ENCODE results near the gene FGR. TPM values are rescaled to one million over a fixed set of nuclear protein-coding genes. Genes with fewer than 3 reads are reported as not detected.
"Not testable (repeated sequence)": the region's sequence is repeated elsewhere in the genome, so short reads cannot be mapped to it uniquely, and the experiment has no call there.

Gene FGR
- polyA plus RNA-seq, 5 donors: 3.0 to 4.9 (median 4.4) TPM

DNA sequence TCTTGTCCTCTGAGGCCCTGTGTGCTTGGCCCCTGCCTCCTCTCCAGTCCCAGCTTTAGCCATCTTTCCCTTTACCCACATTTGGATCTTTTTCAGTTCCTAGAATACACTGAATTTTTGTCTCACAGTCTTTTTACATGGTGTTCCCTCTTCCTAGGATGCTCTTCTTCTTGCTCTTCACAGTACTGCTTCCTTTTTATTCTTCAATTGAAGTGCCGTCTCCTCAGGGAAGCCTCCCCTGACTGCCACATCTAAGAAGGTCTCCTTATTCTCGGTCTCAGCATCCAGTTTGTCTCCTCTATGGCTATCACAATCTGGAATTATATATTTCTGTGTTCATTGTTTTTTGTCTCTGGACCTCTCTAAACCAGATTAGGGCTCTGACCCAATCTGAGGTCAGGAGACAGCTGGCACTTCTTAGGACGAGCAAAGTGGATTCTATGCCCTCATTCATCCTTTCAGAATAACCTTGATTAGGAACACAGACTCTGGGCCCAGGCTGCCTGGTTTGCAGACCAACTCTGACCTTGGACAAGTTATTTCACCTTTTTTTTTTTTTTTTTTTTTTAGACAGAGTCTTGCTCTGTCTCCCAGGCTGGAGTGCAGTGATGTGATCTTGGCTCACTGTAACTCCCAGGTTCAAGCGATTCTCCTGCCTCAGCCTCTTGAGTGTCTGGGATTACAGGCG lies 3.2 kb upstream of the FGR start:
- DNase-seq: no peak

- DNase-seq: no peak
These were observed 584 bp upstream of the FGR start for GRCh38 chr1:27635396-27636142.

DNA sequence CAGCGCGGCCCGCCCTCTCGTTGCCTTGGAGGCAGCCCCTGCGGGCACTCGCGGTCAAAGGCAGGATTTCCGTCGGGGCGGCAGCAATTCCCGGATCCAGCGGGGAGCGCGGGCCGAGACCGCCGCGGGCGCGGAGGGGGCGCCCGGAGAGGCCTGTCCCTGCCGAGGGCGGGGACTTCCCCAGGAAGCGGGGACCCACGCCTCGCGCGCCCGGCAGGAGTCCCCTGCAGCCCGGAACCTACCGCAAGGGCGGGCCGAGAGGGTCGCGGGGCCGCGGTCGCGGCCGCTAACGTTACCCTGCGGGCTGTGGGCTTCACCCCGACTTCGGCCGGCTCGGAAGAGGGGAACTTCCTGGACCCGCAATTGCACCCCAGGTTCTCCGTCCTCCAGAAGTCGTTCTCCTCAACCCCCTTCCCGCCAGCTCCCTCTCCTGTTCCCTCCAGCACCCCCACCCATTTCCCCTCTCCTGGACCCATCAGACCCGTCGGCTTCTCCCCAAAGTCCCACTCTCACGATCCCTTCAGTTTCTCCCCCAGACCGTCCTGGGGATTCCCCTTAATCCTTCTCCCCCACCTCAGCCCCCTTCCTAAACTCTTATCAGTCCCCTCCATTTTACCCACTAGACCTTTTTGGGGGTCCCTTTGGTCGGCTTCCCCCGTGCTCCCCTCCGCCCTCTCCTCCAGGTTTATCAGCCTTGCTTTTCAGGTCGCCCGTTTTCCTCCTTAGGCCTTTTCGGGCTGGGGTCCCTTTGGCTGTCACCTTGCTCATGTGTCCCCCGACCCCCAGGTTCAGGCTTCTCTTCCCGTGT lies 604 bp downstream of the FGR start:
- no peak for DNase-seq

GRCh38 chr1:27633640-27634176 lies 1.3 kb downstream of the FGR start:
- no peak for DNase-seq

GRCh38 chr1:27633298-27633610 lies 1.7 kb downstream of the FGR start:
- no peak for DNase-seq

DNA sequence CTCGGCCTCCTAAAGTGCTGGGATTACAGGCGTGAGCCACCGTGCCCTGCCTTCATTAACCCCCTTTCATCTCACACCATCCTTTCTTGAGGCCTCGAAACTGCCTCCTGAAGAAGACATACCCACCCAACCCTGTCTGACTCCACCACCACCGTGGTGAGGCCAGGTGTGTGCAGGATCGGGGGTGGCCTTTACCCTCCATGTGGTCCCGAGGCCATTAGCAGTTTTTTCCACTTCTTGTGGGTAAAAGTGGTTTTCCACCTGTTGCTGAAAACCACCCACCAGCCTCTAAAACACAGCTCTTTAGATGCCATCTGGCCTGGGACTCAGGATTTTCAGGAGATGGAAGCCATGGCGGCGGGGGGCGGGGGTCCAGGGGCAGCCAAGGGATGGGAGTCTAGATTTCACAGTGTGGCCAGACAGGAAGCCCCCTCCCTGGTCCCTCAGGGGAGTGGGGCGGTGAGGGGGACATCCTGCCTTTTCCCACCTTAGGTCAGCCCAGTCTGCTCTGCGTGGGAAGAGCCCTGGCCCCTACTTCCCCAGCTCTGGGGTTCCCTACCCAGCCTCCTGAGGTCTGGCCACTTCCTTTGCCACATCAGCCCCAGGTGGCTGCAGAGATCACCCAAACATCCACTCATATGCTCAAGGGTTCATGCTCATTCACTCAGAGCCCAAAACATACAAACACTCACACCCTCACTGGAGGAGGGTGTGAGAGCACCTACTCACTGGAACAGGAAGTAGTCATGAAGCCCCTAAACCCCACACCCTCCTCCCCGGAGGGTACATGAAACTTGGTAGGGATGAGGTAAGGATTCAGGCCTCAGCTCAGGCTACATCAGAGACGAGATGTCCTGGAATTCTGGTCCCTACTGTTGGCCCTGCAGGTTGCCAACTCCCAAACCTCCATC lies 2.3 kb downstream of the FGR start:
- no peak for DNase-seq

GRCh38 chr1:27630859-27631491 lies 4.0 kb downstream of the FGR start:
- DNase-seq: no peak

- no peak for DNase-seq
These were observed 6.3 kb downstream of the FGR start for GRCh38 chr1:27628712-27629111.

GRCh38 chr1:27627733-27628132 lies 7.3 kb downstream of the FGR start:
- DNase-seq: not testable (repeated sequence)

DNA sequence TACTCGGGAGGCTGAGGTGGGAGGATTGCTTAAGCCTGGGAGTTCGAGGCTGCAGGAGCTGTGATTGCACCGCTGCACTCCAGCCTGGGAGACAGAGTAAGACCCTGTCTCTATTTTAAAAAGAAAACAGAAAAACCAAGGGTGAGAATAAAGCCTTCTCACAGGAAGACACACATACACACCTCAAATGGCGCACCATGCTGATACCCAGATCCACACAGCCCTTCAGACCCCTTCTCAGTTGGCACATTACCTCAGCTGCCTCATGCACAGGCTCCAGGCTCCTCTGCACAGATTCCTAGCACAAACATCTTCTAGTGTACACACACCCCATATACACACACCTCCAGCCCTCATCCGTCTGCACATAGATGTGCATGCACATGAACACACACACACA lies 7.9 kb downstream of the FGR start:
- no peak for DNase-seq

- no peak for DNase-seq
These were observed 8.7 kb downstream of the FGR start for GRCh38 chr1:27626031-27626935.

- no peak for DNase-seq
These were observed 10.4 kb downstream of the FGR start for GRCh38 chr1:27624467-27625178.

DNA sequence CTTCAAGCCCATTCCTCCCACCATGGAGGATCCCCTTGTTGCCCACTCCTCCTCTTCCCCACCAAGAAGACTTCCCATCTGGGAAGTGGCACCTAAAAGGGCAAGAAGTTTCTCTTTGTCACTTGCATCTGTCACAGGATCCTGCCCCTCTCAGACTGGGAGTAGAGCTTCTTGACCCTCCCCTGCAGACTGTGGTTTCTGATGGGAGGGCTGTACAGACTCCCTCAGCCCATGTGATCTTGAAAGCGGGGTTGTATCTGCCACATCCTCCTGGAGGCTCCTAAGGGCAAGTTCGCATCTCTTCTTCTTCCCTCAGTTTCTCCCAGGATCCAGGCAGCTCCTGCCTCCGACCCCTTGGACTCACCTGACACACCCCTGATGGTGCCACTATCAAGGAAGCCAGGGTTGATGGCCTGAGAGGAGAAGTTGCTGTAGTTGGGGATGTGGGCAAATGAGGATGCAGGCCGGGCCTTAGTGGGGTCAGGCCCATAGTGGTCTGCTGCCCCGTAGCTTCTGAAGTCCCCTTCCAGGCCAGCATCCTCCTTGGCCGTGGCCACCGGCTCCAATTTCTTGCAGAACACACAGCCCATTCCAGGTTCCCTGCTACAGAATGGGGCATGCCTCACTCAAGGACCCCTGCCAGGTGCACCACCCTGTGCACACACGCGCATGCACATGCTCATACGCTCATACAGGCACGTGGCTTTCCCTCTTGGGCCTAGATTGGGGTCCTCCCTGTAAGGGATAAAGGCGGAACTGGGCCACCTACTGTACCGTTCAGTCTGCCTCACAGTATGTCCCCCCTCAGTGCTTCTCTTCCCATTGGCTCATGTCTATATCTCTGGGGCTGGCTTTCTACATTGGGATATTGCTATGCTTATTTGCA lies 11.4 kb downstream of the FGR start:
- no peak for DNase-seq

GRCh38 chr1:27622828-27623227 lies 12.2 kb downstream of the FGR start:
- DNase-seq: no peak

DNA sequence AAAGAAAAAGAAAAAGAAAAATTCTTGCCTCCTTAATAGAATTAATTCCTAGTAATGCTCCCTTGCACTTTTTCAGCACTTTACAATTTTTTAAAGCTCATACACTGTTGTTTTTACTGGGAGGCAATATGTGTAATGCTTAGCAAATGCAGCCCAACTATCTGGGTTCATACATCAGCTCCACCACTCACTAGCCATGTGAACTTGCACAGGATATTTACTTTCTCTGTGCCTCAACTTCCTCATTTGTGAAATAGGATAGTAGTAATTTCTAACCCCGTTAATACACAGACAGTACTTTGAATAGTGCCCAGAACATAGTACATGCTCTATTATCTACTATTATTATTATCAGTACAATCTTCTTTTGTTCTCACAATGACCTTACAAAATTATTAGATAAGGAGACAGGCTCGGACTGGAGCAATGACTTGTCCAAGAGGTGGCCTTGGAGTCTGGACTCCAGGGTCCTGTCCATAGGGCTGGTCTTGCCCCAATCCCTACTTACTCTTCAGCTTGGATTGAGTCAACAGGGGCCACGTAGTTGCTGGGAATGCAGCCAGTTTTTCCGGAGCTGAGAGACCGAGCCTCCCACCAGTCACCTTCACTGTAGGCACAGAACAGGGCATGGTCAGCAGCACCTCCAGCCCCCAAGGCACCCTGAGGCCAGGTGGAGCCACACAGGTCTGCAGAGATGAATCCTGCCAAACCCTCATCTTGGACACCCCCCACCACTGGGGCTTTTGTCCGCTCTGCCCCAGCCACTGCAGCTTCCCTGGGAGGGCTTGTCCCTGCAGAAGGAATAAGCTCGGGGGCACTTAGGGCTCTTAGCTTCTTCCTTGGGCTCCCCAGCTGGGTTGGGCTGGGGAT lies 13.7 kb downstream of the FGR start:
- DNase-seq: no peak

- not testable (repeated sequence) for DNase-seq
These were observed 15.1 kb downstream of the FGR start for GRCh38 chr1:27619782-27620438.
